ENCODE data around the gene CD48.

The CD48 gene

DNA sequence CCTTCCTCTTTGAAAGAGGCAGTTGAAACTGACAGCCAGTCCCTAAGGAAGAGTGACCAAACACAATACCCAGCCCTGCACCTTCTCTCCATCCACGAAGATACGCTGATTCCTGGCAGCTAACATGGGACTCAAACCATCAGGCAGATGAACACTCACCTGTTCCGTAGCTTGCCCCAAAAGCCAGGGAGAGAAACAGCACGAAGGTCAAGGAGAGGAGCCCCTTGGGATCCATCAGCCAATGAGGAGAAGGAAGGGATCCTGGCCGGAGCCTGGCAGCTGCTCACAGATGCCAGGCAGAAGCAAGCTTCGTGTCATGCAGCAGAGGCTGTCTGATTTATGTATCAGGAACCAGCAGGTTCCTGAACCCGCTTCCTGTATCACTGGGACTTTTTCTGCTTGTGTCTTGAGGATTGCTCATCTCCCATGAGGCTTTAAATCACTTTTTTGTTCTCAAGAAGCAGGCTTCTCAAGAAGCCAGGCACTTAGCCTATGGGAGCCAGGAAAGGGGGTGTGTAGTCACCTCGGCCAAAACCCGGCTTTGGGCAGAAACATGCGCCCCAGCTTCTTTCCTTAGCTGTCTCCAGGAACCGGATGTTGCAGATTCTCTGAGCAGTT is 64.8 kb downstream of the CD48 start, which contains the start of gene SLAMF1:
Gene SLAMF1 (minus strand): TSS at position 334 of the 618 bp plus-strand sequence. CDS start 99 bp downstream, at position 235.
- no peak for DNase-seq

DNA sequence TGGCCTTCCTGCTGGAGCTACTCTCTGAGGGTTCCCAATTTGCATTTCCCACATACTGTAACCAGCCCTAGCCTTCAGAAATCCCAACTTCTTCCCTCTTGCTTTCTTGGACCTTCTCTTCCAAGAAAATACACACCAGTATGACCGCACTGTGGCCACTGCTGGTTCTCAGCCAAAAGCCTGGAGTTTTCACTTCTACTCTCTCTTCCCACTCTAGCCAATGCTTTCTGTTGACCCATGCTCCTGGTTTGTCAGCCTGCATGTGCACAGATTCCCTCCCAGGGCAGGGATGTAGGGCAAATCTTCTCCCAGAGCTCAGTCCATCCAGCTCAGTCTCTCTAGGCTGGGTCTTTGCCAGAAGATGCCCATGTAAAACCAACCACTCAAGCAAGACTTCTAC is 65.4 kb downstream of the CD48 start:
- no peak for DNase-seq

DNA sequence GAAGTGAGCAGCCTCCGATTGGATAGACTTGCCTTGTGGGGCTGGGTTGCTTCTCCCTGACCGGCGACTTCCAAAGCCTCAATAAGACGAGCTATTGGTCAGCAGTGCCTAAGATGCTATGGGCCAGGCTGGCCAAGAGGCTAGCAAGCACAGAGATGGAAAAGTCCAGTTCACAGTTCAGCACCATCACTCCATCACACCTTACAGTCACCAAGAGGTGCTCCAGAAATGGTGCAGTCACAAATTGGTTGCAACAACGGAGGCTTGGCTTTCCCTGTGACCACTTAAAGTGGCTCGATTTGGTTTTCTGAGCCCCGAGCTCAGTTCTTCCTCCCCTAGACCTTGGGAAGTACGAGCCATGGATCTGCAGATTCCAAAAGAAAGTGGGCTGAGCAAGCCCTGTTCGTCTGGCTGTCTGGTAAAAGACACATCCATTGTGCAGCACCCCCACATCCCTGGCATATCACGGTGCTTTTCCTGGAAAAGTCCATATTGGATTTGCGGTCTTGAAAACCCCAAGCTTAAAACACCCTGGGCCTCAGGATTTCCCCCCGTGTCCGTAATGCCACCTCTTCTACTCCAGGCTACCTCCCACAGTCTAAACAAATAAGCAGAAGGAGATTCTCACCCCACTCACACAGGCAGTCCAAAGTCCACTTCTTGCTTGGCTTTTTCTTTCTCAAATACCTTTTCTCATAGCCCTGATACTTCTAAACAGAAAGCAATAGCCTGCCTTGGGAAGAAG is 66.1 kb downstream of the CD48 start:
- no peak for DNase-seq

DNA sequence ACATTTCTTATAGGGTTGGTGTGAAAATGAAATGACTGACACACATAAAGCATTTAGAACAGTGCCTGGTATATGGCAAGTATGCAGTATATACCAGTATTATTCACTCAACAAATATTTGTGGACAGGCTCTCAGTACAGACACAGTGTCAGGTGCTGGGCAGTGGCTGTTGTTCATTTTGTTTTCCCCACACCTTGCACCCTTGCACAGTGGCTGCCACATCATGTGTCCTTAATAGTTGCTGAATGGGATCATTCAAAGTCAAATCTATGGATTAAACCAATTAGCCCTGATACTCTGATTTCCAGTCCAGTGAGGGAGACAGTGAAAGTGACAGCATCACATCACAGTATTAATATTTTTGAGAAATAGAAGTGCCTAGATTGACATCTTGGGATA is 67.2 kb downstream of the CD48 start:
- no peak for DNase-seq

DNA sequence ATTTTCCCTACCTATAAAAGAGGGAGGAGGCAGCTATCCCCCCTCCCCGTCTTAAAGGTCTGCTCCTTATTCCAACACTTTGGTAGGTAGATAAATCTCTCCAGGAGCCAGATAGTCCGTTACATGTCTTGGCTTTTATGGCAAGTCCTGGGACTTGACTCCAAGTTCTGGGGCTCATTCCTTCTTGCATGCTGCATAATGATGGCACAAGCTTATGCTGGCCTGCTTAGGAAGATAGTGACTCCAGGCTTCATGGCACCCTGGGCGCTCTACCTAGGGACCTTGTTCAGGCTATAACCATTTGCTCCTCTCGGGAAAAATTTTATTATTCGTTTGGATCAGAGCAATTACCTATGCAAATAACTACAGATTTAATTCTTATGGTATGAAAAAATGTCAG is 68.5 kb downstream of the CD48 start:
- DNase-seq: no peak

DNA sequence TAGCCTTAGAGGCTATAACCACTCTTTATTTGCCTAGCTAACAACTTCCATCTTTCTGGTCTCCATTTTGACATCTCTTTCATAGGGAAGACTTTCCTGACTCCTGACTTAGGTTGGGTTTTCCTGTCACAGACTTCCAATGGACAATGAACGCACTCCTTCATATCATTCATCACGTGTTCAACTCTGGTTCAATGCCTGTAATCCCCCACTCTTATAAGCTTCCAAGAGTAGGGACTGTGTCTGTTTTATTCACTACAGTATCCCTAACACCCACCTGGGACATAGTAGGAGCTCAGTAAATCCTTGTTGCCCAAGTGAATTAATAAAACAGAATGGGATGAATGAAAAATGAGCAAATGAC is 69.4 kb downstream of the CD48 start:
- no peak for DNase-seq

DNA sequence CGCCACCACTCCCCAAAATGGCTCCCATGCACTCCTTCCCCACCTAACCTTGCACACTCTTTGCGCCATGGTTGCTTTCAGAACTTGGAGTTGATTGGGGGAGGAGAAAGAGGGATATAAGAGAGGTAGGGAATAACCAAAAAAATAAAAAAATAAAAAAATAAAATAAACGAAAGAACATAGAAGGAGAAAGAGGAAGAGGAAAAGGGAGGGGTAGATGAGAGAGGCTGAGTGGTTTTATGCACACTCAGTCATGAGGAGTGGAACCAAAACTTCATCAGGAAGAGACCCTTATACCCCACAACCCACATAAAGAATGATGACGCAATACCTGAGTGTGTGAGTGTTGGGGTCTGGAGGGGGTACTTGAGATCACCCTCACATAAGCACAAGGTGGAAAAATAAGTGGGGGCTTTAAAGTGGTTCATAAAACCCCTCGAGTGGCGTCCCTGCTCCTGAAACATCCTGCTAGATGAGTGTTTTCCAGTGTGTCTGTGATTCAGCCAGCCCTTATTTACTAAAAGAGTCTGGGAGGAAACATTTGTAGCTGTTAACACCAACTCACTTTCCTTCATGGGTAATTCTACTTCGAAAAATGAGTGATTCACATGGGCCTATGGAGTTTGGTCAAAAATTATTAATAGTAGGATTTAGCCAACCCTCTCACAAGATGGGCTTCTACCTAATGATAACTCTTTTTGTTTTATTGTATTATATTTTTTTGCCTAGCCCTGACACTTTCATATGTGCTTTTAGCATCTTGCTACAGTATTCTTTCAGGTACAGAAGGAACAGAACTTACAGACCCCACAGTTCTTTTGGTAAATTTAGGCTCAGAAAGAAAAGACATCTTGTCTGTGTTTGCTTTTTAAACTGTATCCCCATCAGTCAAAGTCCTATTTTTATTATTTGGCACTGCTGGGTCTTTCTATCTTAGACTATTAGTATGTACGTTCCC is 70.0 kb downstream of the CD48 start:
- DNase-seq: no peak

DNA sequence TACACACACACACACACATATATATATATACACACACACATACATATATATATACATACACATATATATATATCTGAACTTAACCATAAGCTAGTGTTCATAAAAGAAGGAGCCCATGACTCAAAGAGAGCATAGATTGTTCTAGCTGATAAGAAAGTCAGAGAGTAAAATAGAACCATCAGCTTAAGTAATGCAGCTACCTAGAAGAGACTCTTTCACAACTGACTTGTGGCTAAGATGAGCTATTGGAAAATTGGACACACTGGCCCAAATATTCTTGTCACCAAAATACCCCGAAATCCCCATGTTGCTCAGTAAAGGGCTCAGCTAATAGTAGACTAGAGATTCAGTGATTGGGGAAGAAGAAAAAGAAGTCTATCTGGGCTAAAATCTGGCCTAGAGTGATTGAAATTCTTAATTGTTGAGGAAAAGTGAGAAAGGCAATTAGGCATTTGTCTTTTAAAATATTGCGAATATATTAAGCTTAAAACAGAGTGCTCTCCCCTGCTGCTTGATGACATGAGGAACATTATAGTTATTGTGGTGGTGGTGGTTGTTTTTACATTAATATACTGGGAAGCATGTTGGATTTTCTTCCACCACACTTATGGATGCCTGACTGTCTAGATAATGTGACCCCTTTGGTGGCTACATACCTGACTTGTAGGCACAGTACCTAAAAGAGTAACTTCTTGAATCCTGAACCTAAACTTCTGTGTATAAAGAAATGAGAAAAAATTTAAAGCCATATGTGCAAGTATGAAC is 71.1 kb downstream of the CD48 start:
- no peak for DNase-seq

DNA sequence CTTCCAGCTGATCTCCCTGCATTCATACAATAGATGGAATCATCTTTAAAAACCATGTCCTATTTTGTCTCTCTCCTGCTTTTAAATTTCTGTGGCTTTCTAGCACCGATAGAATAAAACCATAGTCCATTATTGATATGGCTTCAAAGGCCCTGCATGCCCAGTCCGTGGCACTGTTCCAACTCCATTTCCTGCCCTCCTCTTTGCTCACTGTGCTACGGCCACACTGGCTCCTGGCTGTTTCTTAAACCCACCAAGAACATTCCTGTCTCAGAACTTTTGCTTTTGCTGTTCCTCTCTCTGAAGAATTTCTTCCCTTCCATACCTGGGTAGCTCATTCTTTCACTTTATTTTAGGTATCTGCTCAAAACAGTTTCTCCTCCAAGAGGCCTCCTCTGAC is 72.0 kb downstream of the CD48 start:
- DNase-seq: no peak

DNA sequence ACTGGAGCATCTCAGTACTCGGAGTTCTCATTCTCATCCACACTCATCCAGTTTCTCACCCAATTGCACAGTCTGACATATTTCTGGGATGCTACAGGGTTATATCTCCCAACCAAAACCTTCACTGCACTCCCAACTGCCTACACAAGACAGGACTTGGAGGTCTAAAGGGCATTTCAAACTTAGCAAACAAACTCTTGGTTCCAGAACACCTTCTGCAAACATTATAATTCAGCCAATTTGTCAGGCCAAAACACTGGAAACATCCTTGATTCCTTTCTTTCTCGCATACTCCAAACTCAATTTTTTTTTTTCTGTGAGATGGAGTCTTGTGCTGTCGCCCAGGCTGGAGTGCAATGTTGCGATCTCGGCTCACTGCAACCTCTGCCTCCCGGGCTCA is 72.7 kb downstream of the CD48 start:
- no peak for DNase-seq

DNA sequence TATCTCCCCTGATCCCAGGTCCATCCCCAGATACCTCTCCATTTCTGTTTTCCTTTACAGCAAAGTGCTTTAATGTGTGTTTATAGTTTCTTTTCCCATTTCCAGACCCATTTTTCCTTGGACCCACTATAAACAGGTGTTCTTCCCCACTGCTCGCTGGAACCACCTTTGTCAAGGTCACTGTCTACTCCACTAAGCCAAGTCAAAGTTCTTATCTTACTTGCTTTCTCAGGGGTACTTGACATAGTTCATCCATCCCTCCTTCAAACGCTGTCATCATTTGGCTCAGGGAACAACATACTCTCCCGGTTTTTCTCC is 73.1 kb downstream of the CD48 start:
- DNase-seq: no peak

DNA sequence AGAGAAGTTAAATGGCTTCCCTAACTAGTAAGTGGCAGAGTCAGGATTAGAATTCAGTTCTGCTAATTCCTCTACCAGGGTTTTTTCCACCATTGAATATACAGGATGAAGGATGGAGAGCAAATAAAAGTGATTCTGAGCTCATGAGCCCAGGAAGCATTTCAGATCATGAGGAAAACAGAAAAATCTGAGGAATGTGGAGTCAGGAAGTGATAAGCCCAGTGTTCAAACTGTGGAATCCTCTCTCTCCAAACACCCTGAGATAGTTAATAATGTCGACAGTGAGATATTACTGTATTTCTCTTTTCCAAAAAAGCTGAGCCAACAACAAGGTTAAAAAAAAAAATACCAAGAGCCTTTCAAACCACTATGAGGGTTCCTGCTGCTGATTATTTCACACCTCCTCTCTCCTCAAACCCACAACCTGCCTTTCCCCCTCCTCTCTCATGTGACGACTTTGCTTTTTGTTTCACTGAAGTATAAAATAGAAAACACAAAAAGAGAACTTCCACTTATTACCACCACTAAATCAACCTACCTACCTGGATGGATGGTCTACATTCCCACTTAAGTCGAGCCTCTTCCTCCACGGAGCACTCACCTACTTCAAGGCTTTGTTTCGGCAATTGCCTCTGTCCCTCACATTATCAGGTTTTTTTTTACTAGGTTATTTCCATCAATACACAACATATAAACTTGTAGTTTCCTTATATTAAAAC is 73.6 kb downstream of the CD48 start:
- no peak for DNase-seq

DNA sequence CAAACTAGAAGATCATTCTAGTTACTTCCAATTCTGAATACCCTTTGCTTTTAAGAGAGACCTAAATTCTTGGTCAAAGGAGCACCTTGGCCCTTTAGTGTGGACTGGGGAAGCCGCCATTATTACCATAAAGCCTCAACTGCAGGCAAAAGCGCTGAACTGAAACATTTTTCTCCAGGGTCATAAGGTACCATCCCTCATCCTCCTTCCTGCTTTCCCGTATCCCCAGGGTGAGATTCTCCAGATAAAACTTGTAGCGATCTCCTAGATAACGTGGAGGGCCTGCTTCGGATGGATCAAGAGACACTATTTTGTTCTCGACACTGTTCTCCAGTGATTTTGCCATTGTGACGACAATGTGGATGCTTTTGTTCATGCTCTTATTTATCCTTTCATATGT is 74.6 kb downstream of the CD48 start:
- DNase-seq: no peak

DNA sequence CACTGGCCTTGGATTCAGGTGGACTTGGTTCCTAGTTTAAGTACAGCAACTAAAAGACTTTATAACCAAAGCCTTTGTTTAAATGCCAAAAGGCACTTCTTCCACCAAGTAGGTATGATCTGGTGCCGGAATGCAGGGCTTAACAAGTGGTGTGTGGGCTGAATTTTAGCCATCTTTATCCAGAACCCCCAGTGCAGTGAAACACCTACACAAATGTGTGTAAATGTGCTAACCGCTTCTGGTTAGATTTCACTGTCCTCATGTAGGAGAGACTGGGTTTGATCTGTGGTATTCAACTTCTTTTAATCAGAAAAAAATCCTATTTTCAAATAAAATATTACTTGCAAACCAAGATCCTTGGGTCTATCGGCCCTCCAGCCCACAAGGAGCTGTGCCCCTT is 75.1 kb downstream of the CD48 start:
- DNase-seq: no peak

DNA sequence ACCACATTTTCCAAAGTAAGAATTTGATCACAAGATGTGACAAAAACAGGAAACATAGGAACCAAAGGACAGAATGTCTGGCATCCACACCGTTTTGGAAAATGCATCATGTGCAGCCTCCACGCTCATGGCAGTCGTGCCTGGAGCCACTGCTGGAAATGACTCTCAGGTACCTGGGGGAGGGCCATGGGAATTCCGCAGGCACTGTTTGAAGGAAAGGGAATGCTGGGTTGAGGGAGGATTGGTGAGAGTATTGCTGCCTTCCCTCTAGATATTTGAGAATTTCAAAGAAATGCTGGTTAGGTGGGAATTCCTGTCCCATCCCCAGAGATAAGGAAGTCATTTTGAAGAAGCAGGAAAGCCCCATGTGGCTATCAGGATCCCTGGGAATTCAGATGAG is 75.5 kb downstream of the CD48 start:
- no peak for DNase-seq

DNA sequence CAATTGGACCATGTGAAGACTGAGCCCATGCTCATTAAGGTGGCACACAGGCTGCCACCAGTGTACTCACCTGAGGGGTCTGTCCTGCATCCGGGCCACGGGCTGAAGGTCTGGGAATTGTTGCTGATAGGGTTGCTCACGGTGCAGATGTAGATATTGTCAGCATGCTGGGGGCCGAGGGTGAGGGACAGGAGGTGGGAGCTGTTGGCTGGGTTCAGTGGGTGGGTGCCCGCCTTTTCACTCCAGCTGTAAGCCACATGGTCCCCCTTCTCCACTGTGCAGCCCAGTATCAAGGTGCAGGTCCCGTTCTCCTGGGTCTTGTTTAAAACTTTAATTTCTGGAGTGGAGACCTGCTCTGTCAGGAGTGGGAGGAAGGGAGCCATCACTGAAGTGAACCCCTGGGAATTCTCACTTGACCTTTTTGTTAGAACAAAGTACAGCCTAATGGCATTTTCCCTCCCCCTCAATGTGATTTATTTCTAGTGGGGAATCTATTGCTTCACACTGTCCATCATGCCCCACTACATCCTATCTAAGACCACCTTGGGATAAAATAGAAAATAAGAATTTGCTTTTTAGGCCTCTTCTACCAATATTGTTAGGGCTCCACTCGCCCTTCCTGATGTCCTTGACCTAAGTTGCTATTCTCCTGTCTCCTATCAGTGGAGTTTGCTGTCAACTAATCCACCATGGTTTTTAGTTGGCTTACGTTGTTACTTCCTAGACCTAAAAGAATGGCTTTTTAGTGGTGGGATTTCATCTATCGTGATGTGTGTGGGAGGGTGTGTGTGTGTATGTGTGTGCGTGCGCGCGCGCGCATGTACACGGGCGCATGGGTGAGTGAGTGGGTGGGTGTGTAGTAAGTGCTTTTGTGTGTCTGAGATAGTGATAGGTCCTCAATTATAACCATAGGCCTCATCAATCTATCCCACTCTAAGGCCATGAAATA is 76.8 kb downstream of the CD48 start:
- DNase-seq: no peak

DNA sequence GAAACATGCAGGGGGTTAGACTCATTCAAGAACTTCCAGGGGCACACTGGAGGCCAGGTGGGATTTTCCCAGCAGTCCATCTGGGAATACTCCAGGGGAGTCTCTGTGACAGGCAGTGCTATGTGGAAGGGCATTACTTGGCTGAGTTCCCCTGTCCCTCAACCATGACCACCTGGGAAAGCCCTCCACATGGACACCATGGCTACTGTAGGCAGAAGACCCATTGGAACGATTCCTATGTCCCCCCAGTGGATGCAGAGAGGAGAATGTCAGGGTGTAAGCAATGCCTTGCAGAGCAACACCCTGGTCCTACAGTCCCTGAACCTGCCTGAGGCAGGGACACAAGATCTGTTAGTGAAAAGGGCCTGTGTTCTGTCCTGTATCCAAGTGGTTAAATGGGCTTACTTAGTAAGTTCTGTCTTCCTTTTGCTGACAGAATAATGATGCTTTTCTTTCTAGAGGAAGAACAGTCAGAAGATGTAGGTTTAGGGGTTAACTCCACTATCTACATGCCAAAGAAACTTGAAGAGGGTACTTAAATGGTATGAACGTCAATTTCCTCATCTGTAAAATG is 78.2 kb downstream of the CD48 start:
- no peak for DNase-seq

DNA sequence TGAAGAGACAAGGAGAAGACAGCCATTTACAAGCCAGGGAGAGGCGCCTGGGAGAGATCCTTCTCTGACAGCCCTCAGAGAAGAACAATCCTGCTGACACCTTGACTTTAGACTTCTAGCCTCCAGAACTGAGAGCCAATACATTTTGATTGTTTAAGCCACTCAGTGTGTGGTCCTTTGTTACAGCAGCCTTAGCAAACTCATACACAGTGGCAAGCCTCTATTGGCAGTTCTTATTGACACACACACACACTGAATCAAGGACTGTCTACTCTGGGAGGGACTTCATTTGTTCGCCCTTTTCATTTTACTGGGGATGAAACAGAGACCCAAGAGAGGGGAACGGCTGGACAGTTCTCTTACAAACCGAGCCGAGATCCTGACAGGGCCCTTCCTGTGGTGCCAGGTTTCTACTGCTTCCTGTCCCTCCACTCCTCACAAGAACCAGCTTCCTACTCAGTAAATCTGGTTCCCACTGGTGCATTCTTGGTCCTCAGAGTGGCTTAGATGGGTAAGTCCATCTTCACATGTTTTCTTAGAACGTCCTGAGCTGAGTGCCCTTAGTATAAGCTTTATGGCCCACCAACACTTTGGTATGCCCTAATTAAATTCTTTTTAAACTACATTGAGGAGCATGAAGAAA is 79.5 kb downstream of the CD48 start:
- no peak for DNase-seq

DNA sequence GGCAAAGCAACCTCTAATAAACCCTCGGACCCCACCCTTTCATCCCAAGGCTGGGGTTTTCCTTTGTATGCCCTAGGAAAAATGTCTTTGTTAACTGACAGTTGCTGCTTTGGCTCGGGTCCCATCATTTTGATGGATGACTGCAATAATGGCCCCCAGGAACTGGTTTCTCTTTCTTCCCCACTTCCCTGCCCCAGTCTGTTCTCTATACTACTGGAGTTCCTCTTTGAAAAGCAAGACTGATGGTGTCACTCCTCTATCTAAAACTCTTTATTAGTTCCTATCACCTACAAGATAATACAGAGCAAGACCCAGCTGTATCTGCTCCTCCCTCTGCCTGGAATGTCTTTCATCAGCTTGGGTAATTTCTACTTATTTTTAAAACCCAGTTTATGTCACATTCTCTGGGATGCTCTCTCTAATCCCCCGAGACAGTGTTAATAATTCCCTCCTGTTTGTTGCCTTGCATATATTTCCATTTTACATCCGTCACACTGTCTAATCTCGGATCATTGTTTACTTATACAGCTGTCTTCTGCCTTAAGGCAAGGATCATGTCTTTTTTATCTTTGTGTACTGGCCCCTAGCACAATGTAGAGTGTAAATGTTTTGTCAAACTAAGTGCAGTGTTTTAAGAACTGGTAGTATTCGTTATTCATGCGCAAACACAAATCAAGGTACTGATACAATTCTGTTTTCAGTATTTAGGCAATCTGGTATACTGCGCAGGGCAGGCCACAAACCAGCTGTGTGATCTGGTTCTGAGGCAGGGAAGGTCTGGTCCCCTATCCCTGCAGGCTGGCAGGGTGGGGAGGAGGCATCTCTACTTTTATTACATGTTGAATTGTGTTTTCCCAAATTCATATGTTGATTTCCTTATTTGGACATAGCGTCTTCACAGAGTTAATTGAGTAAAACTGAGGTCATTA is 80.8 kb downstream of the CD48 start:
- DNase-seq: no peak
